T-helper 2 cell (primary cell): ENCODE data around the gene DNAJB2.
A peak's percentile ranks its signal among the peaks of the same experiment; 100 is the strongest.
"Not testable (repeated sequence)": the region's sequence is repeated elsewhere in the genome, so short reads cannot be mapped to it uniquely, and the experiment has no call there.

Experiments
- DNase-seq, 5 experiments: peaks; one replicate each; pipeline versions ENCODE4 v3.0.0 to v3.0.0-alpha.2; 2012 to 2022

Gene DNAJB2

GRCh38 chr2:219304223-219304622, 25.1 kb downstream of the DNAJB2 start:
- DNase-seq = no peak

- DNase-seq = no peak
Measured at GRCh38 chr2:219306047-219306446, 26.9 kb downstream of the DNAJB2 start.

- peak; percentile 26 to 59 (median 46) for DNase-seq
Measured at GRCh38 chr2:219308142-219309101, 29.3 kb downstream of the DNAJB2 start.

- peak in 1 of 5 experiments; percentile 13 for DNase-seq
Measured at GRCh38 chr2:219309278-219309677, 30.1 kb downstream of the DNAJB2 start, which contains the start of gene PTPRN. TSS of gene PTPRN (minus strand) at chr2:219309401. CDS start at chr2:219309332, 69 bp downstream.

GRCh38 chr2:219312683-219313263, 33.6 kb downstream of the DNAJB2 start:
- DNase-seq = not testable (repeated sequence)

GRCh38 chr2:219314804-219315468, 35.8 kb downstream of the DNAJB2 start:
- DNase-seq = no peak

GRCh38 chr2:219323434-219323833, 44.3 kb downstream of the DNAJB2 start:
- DNase-seq = no peak

GRCh38 chr2:219325136-219325535, 46.0 kb downstream of the DNAJB2 start:
- no peak for DNase-seq

GRCh38 chr2:219325657-219326315, 46.6 kb downstream of the DNAJB2 start:
- DNase-seq = no peak

GRCh38 chr2:219327719-219328118, 48.6 kb downstream of the DNAJB2 start:
- DNase-seq = no peak

GRCh38 chr2:219331560-219332213, 52.5 kb downstream of the DNAJB2 start:
- DNase-seq = peak in 1 of 5 experiments; percentile 13

GRCh38 chr2:219332542-219332941, 53.4 kb downstream of the DNAJB2 start, which contains the start of gene RESP18:
TSS of gene RESP18 (minus strand) at chr2:219332744.
- no peak for DNase-seq

- no peak for DNase-seq
Measured at GRCh38 chr2:219334076-219334475, 54.9 kb downstream of the DNAJB2 start.

GRCh38 chr2:219335373-219335786, 56.2 kb downstream of the DNAJB2 start:
- no peak for DNase-seq
